CD1c-positive myeloid dendritic cell (primary cell): ENCODE results near the gene CES5A.
"Not testable (repeated sequence)": the region's sequence is repeated elsewhere in the genome, so short reads cannot be mapped to it uniquely, and the experiment has no call there.

Experiments
- DNase-seq: peaks from one replicate; pipeline ENCODE4 v3.0.0-alpha.2; 2016; ENCODE audit errors: extremely low spot score

CES5A gene, protein sequence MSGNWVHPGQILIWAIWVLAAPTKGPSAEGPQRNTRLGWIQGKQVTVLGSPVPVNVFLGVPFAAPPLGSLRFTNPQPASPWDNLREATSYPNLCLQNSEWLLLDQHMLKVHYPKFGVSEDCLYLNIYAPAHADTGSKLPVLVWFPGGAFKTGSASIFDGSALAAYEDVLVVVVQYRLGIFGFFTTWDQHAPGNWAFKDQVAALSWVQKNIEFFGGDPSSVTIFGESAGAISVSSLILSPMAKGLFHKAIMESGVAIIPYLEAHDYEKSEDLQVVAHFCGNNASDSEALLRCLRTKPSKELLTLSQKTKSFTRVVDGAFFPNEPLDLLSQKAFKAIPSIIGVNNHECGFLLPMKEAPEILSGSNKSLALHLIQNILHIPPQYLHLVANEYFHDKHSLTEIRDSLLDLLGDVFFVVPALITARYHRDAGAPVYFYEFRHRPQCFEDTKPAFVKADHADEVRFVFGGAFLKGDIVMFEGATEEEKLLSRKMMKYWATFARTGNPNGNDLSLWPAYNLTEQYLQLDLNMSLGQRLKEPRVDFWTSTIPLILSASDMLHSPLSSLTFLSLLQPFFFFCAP

GRCh38 chr16:55875273-55875672, at the start of gene CES5A:
Gene CES5A, minus strand, starts transcription at chr16:55875373. Its CDS starts 152 bp downstream, at chr16:55875221.
- DNase-seq = no peak

DNA sequence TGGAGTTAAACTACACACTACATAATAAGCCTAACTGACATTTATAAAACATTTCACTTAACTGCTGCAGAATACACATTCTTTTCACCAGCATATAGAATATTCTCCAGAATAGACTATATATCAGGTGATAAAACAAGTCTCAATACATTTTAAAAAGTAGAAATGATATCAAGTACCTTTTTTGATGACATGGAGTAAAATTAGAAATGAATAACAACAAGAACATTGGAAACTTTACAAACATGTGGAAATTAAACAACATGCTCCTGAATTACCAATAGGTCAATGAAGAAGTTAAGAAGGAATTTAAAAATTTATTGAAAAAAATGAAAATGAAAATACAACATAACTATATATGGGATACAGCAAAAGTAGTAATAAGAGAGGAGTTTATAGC, 47.5 kb upstream of the CES5A start:
- DNase-seq = no peak

GRCh38 chr16:55917373-55918160, 42.4 kb upstream of the CES5A start:
- no peak for DNase-seq

DNA sequence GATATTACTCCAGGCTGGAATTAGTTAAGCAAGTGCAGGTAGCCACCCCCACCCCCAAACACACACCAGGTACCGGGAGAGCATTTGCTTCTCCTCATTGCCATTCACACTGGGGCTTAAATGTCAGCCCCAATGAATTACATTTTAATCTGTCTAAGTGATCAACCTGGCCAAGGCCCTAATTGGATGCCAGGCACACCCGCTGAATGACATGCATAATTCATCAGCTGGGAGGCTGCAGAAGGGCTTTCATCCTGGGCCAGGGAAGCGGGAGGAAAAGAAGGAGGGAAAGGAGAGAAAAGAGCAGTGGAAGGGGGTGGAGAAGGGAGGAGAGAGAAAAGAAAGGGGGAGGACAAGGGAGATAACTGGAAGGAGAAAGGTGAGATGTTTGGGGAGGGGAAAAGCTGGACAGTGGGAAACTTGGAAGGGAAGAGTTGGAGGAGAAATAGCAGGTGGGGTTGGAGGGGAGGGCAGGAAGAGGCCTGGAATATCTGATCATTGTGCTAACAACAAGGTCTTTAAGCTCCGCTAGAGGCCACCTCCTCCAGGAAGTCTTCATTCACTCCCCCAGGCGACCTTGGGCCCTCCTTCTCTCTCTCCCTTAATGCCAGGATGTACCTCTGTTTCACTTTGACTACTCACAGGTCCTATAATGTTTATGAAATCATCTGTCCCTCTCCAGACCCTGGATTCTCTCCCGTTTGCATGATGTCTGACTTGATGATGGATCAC, 40.1 kb upstream of the CES5A start:
- DNase-seq = no peak

- no peak for DNase-seq
Measured at GRCh38 chr16:55914383-55914782, 39.2 kb upstream of the CES5A start.

GRCh38 chr16:55913716-55914115, 38.5 kb upstream of the CES5A start:
- no peak for DNase-seq

DNA sequence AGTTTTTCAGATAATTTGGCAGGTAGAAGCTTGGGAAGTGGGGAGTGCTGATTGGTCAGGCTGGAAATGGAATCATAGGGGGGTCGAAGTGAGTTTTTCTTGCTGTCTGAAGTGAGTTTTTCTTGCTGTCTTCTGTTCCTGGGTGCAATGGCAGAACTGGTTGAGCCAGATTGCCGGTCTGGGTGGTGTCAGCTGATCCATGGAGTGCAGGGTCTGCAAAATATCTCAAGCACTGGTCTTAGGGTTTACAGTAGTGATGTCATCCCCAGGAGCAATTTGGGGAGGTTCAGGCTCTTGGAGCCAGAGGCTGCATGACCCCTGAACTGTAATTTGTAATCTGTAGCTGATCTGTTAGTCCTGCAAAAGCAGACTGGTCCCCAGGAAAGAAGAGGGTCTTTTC, 37.9 kb upstream of the CES5A start:
- not testable (repeated sequence) for DNase-seq

DNA sequence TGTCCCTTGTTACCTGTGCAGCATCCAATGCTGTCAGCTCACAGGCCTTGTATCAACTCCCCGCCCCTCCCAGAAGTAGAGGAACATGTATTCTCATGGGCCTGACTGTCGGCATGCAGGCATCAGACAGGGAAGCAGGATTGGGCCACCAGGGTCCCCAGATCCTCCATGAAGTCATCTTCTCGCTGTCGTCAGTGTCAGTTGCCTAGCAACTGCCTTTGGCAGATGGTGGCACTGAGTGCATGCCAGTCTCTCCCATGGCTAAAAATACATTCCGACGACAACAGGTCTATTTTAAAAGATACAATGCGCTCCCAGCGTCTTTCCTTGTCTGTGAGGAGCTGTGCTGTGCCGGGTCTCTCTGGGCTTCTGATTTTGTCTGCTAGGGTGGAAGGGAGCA, 36.8 kb upstream of the CES5A start:
- DNase-seq = no peak

DNA sequence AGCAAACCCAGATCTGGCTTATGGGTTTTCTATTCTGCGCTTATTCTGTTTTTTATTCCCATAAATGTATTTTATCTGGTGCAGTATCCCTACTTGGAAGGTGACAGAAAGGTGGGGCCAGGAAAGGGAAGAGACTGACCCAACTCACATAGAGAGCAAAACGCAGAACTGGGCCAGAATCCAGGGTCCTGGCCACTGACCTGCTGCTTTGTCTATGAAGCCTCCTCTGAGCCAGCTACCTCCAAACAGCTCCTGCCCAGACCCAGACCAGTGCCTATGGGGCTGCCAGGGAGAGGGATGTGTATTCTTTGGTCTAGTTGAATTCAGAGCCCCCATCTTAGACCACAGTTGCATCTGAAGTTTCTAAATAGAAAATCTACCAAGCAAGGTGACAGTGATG, 36.4 kb upstream of the CES5A start:
- no peak for DNase-seq

GRCh38 chr16:55909876-55910275, 34.7 kb upstream of the CES5A start:
- no peak for DNase-seq

- no peak for DNase-seq
Measured at GRCh38 chr16:55908641-55909040, 33.5 kb upstream of the CES5A start.

DNA sequence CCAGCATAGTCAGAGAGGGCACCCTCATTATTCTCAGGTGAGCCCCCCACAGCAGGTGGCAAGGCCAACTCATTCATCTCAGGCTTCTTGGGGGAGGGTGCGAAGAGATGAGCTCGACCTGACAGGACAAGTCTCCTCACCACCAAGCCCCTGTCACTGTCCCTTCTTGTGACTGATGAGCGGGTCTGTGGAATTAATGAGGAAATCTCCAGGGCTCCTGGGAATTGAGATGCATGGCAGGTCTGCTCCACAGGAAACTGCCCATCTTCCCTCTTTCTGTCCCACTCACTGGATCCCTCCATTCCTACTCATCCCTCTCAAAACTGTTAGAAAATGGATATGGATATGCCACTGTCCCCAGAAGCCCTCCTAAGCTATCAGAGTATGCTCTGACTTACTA, 32.5 kb upstream of the CES5A start:
- no peak for DNase-seq

DNA sequence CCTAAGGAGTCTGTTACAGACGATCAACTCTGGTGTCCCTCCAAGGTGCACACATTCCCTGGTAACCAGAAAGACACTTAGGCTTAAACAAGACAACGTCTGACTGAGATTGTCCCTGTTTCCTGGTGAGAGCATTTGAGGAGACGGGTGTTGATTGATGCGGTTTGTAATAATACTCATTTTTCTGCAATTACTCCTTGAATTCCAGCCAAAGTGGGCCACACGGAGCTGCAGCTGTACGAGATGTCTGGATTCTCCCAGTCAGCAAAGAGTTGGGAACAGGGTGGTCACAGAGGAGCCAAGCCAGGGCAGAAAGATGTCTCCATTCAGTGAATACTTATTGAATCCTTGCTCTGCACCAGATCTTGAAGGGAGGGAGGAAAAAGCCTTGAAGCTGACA, 30.9 kb upstream of the CES5A start:
- no peak for DNase-seq

- no peak for DNase-seq
Measured at GRCh38 chr16:55905651-55906050, 30.5 kb upstream of the CES5A start.

- DNase-seq = no peak
Measured at GRCh38 chr16:55901566-55902217, 26.5 kb upstream of the CES5A start.

DNA sequence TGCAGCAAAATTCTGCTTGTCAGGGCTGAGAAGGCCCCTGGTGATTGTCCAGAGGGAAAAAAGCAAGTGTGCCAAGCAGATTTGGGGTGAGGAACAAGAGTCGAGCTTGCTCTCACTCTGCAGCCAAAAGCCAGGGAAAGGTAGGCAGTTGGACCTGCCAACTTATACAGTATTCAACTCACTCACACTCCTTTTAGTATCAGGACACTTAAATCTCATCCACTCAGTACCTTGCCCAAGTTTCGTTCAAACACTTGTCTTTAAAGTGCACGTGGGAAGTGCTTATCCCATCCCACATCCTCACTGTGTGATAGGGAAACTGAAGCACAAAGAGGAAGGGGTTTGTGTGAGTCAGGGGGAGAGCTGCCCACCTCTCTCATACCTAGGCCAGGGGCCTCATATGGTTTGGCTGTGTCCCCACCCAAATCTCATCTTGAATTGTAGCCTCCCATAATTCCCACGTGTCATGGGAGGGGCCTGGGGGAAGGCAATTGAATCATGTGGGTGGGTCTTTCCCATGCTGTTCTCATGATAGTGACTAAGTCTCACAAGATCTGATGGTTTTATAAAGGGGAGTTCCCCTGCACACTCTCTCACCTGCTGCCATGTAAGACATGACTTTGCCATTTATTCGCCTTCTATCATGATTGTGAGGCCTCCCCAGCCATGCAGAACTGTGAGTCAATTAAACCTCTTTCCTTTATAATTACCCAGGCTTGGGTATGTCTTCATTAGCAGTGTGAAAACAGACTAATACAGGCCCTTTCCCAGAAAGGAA, 25.6 kb upstream of the CES5A start:
- DNase-seq = no peak

- no peak for DNase-seq
Measured at GRCh38 chr16:55899857-55900256, 24.7 kb upstream of the CES5A start.

GRCh38 chr16:55898592-55898991, 23.4 kb upstream of the CES5A start:
- no peak for DNase-seq

DNA sequence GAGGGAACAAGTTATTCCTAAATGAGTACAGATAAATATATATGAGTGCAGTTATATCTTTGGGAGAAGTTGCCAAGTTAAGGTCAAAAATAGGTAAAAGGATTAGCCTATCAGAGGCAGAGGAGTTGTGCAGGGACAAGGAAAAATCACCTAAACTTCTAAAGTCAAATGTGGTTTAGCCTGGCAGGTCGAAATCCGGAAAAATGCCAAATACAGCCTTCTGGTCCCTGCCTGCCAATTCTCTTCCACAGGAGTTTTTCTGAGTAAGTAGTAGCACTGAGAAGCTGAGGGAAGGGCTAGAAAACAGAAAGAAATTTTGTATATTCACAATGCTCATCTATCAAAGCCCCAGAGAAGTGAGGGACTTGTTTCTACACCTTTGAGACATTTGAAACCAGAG, 17.6 kb upstream of the CES5A start:
- DNase-seq = no peak

- no peak for DNase-seq
Measured at GRCh38 chr16:55889518-55889917, 14.3 kb upstream of the CES5A start.

DNA sequence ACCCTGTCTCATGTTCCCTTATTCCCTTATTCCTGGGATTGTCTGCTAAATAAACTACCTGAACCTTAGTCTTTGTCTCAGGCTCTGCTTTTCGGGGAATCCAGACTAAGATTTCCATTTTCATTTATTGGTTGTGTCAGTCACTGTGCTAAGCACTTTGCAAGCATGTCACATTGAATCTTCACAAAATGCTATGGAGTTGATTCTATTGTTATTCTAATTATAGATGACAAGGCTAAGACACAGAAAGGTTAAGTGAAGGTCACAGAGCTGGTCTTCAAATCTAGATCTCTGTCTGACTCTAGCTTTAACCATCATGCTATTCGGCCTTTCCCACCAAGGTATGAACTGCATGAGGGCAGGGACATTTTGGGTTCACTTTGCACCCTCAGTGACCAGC, 13.4 kb upstream of the CES5A start:
- no peak for DNase-seq
